ENCODE measurements around the gene C11orf98. TPM values are rescaled to one million over a fixed set of nuclear protein-coding genes. Genes with fewer than 3 reads are reported as not detected.
A peak's percentile ranks its signal among the peaks of the same experiment; 100 is the strongest.

The C11orf98 gene
- total and polyA plus RNA-seq, 2 of the 13 experiments (the other 11 are each of a cell fraction or from before 2014, with no cell fraction given) = 30.4 to 91.8 TPM

DNA sequence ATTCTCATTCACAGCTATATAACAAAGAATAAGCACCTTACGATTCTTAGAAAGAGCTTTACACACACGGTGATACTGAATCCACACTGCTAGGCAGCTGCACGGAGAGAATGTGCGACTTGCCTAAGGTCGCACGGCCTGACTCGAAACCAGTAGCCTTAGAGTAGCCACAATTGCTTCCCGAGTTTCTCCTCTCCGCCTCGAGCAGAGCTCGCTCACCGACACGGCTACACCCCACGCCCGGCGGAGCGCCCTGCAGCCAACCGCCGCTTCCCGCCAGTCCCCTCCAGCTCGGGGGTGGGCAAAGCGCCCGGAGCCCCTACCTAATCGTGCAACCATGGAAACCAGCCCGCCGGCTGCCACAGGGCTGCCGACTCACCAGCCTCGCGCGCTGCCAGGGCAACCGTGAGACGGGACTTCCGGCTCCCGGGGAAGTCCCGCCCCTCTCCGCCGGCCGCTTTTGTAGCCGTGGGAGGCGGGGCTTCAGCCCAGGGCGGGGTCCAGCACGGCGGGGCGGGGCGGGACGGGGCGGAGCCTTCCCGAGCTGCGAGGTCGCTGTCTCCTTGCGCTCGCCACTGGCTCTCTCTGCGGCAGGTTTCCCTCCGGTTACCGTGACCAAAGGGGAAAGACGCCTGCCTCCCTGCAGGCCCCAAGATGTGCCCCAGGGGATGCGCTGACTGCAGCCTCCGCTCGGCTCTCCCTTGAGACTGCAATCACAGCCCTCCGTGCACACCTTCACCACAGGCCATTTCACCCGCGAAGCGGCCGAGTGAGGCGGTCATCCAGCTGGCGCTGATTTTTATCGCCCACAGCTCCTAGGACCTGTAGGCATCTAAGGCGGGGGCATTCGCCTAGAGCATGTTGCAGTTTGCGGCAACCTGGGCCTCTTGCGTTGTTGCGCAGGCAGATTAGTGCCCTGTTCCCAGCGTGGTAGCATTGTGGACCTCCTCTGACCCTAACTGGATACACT, 41.2 kb upstream of the C11orf98 start (continued):
- TF ChIP-seq, protein P1, sequence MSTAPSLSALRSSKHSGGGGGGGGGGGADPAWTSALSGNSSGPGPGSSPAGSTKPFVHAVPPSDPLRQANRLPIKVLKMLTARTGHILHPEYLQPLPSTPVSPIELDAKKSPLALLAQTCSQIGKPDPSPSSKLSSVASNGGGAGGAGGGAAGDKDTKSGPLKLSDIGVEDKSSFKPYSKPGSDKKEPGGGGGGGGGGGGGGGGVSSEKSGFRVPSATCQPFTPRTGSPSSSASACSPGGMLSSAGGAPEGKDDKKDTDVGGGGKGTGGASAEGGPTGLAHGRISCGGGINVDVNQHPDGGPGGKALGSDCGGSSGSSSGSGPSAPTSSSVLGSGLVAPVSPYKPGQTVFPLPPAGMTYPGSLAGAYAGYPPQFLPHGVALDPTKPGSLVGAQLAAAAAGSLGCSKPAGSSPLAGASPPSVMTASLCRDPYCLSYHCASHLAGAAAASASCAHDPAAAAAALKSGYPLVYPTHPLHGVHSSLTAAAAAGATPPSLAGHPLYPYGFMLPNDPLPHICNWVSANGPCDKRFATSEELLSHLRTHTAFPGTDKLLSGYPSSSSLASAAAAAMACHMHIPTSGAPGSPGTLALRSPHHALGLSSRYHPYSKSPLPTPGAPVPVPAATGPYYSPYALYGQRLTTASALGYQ (CRISPR knock-in tag; IDR thresholded peaks at IDR 0.05) = no peak
- TF ChIP-seq ERF (CRISPR knock-in tag; IDR thresholded peaks at IDR 0.05) = 0 out of 2 replicates have a peak, but pooled peaks have one; percentile 36
- no peak for TF ChIP-seq HCFC1 (IDR thresholded peaks at IDR 0.05; ENCODE audit: low read depth, low read length)
- no peak for TF ChIP-seq HNRNPK (IDR thresholded peaks at IDR 0.05; ENCODE audit: low read depth, low read length, poor library complexity, severe bottlenecking)
- TF ChIP-seq, protein P2, sequence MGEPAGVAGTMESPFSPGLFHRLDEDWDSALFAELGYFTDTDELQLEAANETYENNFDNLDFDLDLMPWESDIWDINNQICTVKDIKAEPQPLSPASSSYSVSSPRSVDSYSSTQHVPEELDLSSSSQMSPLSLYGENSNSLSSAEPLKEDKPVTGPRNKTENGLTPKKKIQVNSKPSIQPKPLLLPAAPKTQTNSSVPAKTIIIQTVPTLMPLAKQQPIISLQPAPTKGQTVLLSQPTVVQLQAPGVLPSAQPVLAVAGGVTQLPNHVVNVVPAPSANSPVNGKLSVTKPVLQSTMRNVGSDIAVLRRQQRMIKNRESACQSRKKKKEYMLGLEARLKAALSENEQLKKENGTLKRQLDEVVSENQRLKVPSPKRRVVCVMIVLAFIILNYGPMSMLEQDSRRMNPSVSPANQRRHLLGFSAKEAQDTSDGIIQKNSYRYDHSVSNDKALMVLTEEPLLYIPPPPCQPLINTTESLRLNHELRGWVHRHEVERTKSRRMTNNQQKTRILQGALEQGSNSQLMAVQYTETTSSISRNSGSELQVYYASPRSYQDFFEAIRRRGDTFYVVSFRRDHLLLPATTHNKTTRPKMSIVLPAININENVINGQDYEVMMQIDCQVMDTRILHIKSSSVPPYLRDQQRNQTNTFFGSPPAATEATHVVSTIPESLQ (CRISPR knock-in tag; conservative IDR thresholded peaks at IDR 0.05) = no peak
- TF ChIP-seq ZBTB7B (CRISPR knock-in tag; IDR thresholded peaks at IDR 0.05) = no peak
- TF ChIP-seq NCOR1 (IDR thresholded peaks at IDR 0.05; ENCODE audit: borderline replicate concordance, low read length) = no peak
- TF ChIP-seq HOXA5 (CRISPR knock-in tag; IDR thresholded peaks at IDR 0.05) = no peak
- TF ChIP-seq, protein P3, sequence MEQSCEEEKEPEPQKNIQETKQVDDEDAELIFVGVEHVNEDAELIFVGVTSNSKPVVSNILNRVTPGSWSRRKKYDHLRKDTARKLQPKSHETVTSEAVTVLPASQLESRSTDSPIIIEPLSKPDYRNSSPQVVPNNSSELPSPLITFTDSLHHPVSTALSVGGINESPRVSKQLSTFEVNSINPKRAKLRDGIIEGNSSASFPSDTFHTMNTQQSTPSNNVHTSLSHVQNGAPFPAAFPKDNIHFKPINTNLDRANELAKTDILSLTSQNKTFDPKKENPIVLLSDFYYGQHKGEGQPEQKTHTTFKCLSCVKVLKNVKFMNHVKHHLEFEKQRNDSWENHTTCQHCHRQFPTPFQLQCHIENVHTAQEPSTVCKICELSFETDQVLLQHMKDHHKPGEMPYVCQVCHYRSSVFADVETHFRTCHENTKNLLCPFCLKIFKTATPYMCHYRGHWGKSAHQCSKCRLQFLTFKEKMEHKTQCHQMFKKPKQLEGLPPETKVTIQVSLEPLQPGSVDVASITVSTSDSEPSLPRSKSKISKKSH (CRISPR knock-in tag; IDR thresholded peaks at IDR 0.05; ENCODE audit: borderline replicate concordance) = no peak
- TF ChIP-seq ZNF564 (CRISPR knock-in tag; IDR thresholded peaks at IDR 0.05) = no peak
- TF ChIP-seq ZIK1 (CRISPR knock-in tag; IDR thresholded peaks at IDR 0.05; ENCODE audit: borderline replicate concordance, low read depth) = no peak
- TF ChIP-seq, protein P4, sequence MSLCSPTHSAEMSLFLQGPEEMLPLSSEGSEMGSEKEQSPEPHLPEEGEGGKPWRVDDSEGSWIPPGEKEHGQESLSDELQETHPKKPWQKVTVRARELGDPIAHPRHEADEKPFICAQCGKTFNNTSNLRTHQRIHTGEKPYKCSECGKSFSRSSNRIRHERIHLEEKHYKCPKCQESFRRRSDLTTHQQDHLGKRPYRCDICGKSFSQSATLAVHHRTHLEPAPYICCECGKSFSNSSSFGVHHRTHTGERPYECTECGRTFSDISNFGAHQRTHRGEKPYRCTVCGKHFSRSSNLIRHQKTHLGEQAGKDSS (CRISPR knock-in tag; IDR thresholded peaks at IDR 0.05; ENCODE audit: borderline replicate concordance, low read depth) = no peak
- TF ChIP-seq ZNF264 (CRISPR knock-in tag; IDR thresholded peaks at IDR 0.05) = no peak
- TF ChIP-seq, protein P5, sequence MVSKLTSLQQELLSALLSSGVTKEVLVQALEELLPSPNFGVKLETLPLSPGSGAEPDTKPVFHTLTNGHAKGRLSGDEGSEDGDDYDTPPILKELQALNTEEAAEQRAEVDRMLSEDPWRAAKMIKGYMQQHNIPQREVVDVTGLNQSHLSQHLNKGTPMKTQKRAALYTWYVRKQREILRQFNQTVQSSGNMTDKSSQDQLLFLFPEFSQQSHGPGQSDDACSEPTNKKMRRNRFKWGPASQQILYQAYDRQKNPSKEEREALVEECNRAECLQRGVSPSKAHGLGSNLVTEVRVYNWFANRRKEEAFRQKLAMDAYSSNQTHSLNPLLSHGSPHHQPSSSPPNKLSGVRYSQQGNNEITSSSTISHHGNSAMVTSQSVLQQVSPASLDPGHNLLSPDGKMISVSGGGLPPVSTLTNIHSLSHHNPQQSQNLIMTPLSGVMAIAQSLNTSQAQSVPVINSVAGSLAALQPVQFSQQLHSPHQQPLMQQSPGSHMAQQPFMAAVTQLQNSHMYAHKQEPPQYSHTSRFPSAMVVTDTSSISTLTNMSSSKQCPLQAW (CRISPR knock-in tag; IDR thresholded peaks at IDR 0.05) = peak; percentile 82
- TF ChIP-seq, protein P6, sequence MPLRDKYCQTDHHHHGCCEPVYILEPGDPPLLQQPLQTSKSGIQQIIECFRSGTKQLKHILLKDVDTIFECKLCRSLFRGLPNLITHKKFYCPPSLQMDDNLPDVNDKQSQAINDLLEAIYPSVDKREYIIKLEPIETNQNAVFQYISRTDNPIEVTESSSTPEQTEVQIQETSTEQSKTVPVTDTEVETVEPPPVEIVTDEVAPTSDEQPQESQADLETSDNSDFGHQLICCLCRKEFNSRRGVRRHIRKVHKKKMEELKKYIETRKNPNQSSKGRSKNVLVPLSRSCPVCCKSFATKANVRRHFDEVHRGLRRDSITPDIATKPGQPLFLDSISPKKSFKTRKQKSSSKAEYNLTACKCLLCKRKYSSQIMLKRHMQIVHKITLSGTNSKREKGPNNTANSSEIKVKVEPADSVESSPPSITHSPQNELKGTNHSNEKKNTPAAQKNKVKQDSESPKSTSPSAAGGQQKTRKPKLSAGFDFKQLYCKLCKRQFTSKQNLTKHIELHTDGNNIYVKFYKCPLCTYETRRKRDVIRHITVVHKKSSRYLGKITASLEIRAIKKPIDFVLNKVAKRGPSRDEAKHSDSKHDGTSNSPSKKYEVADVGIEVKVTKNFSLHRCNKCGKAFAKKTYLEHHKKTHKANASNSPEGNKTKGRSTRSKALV (CRISPR knock-in tag; IDR thresholded peaks at IDR 0.05) = no peak
- no peak; the same call in 1 of the 2 replicates for TF ChIP-seq ZNF619 (CRISPR knock-in tag; IDR thresholded peaks at IDR 0.05)
- TF ChIP-seq TBL1XR1 (IDR thresholded peaks at IDR 0.05; ENCODE audit: borderline replicate concordance, low read length, partially characterized antibody) = no peak

Data from HepG2 (cell line).